Measurements from ENCODE around the gene TMEM203.
A peak's percentile ranks its signal among the peaks of the same experiment; 100 is the strongest.

The TMEM203 gene

DNA sequence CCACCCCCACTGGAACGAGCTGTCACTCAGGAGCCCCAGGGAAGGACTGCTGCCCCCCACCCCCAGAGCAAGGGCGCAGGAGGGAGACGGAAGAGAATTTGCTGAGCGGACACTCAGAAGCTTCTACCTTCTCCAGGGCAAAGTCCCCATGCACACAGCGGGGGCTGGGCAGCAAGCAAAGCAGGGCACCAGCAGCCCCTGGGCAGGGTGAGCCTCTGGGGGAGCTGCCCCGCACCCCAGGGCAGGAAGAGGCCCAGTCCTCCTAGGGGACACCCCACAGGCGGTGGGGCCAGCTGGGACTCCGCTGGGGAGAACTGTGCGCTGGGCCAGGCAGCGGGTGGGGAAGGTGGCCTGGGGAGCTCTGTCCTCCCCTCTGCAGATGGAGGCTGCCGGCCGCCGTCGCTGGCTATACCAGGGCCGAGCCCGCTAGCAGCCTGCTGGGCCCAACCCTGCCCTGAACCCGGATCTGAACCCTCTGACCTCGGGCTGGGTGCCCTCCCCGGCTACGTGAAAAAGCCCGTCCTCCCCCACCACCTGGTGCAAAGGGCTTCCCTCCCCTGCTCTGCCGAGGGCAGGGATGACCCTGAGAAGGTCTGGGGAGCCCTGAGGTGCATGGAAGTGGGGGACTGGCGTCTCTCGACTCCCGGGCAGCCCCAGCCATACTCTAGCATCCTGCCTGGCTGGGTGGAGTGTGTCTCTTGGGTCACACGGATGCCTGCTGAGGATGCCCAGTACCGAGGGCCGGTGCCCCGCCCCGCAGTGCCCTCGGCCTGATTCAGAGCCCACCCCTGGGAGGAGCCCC, 24.7 kb upstream of the TMEM203 start:
- DNase-seq (ENCODE audit: low spot score) = no peak

DNA sequence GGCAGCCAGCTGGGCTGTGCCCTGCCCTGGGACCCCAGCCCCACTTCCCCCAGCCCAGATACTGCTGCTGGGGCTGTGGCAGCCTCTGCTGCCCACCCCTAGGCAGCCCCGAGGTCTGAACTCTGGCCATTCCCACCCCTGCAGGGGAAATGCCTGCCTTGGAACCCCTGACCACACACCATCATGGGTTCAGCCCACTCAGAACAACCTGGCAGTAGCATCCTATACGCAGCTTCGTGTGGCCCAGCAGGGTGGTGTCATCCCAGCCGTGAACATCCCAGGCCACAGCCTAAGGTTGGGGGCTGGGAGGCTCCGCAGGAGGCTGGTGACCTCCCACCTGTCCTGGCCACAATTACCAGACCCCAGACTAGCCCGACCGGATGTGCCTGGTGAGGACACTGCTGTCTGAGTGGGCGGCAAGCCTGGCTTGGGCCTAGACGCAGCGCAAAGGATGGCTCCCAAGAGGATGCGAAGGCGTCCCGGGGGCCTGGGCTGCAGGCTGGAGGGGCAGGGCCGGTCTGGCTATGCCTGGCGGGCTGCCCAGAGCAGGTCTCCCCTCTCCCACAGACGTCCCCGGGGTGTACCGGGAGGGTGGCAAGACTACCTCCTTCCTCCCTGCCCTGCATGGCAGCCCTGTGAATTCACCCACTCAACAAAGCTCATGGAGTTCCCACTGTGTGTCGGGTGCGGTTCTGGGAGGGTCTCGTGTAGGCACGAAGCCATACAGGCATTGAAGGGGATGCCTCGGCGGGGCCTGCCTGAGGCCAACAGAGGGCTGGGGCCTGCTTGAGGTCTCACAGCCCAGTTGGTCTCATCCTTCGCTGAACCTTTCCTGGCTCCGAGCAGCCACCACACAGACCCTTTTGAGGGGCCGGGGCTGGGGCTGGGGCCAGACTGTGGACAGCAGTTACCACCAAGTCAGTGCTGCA, 23.8 kb upstream of the TMEM203 start:
- DNase-seq (ENCODE audit: low spot score) = no peak

DNA sequence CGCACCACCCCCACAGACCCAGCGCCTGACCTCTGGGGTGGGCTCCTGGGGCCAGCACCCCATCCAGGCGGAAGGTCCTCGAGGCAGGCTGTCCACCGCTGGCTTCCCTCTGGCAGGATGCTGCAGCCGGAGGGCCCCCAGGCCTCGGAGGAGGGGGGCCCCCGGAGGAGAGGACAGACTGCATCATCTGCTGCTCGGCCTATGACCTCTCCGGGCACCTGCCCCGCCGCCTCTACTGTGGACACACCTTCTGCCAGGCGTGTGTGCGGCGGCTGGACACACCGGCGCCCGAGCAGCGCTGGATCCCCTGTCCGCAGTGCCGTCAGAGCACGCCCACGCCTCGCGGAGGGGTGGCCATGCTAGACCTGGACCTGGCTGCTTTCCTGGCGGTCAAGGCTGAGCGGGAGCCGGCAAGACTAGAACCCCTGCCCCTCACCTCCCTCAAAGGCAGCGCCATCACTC, 23.1 kb upstream of the TMEM203 start:
- no peak for DNase-seq (ENCODE audit: low spot score)

DNA sequence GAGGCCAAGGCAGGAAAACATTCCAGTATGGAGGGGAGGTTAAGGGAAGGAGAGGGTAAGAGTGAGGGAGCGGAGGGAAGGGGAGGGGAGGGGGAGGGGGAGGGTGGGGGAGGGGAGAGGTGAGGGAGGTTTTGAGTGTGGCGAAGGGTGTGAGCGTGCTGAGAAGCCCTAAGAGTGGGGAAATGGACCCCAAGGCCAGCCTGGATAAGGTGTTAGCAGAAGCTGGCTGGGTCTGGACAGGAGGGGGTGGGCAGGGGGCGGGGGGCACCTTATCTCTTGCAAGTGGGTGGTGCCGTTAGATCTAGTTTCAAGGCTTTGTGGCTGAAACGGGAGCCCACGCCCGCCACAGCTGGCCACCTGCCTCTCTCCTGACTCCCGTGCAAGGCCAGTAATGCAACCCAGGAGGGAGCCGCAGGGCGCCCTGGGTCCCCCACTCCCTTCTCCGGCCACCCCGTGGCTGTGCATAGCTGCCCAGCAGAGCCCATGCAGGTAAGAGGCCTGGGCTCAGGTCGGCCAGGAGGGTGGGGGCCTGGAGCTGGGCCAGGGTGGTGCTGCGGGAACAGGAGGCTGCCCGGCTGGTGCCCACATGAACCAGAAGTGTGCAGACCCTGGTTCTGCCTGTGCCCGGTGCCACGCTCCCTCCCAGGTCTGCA, 22.5 kb upstream of the TMEM203 start:
- DNase-seq (ENCODE audit: low spot score) = no peak

DNA sequence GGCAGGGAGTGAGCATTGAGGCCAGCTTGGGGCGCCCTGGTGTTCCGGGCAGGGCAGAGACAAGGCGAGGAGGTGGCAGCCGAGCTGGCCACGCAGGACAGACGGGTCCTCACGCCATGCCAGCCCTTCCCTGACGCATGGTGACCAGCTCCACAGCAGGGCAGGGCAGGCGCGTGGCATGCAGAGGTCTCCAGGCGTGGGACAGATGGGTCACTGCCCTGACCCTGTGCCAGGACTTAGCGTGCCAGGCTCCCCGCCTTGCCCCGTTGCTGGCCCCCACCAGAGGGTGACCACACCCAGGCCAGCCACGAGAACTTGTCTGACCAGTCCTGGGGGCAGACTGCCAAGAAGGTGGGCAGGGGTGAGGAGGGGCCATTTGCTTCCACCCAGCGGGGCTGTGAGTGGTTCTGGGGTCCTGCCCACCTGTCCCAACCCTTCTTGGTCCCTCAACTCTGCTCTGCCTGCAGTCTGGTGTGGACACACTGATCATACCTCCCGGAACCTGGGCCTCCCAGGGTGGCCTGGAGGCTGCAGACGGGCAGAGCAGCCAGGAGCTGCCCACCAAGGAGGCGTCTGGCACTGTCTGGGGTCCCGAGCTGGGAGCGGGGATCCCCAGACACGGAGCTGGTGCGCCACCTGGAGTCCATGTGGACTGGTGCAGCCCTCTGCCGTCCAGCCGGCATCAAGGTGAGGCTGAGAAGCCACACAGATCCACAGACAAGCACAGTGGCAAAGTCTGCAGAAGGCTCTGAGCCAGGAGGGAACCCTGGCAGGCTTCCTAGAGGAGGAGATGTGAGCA, 21.8 kb upstream of the TMEM203 start, which contains the start of gene RNF224:
Gene RNF224, plus strand, starts transcription at position 449 of the 799 bp plus-strand sequence. CDS start 834 bp downstream, outside the sequence.
- peak; percentile 78 for DNase-seq (ENCODE audit: low spot score)

DNA sequence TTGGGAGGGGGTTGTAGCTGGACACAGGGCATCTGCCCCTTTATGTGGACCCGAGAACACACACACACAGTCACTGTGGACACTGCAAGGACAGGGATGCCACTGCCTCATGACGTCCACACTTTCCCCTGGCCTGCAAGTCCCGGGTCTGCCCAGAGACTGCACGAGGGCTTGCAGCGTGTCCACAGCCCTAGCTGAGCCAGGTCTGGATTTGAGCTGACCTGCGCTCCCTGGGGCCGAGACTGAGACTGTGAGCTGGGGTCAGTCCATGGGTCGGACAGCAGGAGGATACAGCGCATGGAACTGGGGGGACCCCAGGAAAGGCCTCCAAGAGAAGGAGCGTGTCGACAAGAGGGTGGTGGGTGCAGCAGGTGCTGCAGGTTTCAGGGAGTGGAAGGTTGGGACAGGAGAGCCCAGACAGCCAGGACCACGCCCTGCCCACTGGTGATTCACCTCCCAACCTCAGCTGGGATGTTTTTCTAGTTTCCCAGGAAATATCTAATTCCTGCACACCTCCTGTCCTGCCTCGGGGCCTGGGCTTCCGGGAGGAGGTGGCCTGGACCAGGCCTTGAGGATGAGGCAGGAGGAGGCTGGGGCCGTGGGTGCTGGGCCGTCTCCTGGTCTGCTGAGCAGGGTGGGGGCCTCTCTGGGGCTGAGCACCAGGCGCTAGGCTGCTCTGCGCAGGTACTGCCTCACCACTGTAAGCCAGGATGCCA, 21.0 kb upstream of the TMEM203 start:
- no peak for DNase-seq (ENCODE audit: low spot score)

DNA sequence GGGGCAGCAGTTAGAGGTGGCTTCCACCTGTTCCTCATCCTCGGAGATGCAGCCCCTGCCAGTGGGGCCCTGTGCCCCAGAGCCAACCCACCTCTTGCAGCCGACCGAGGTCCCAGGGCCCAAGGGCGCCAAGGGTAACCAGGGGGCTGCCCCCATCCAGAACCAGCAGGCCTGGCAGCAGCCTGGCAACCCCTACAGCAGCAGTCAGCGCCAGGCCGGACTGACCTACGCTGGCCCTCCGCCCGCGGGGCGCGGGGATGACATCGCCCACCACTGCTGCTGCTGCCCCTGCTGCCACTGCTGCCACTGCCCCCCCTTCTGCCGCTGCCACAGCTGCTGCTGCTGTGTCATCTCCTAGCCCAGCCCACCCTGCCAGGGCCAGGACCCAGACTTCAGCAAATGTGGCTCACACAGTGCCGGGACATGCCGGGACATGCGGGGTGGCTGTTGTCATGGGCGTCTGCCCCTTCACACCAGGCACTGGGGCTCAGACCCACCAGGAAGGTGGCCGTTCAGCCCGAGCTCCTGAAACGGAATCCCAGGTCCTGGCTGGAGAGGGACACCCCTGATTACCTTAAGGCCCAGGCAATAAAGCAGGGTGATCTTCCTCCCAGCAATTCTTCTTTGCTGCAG, 20.4 kb upstream of the TMEM203 start:
- DNase-seq (ENCODE audit: low spot score) = no peak

DNA sequence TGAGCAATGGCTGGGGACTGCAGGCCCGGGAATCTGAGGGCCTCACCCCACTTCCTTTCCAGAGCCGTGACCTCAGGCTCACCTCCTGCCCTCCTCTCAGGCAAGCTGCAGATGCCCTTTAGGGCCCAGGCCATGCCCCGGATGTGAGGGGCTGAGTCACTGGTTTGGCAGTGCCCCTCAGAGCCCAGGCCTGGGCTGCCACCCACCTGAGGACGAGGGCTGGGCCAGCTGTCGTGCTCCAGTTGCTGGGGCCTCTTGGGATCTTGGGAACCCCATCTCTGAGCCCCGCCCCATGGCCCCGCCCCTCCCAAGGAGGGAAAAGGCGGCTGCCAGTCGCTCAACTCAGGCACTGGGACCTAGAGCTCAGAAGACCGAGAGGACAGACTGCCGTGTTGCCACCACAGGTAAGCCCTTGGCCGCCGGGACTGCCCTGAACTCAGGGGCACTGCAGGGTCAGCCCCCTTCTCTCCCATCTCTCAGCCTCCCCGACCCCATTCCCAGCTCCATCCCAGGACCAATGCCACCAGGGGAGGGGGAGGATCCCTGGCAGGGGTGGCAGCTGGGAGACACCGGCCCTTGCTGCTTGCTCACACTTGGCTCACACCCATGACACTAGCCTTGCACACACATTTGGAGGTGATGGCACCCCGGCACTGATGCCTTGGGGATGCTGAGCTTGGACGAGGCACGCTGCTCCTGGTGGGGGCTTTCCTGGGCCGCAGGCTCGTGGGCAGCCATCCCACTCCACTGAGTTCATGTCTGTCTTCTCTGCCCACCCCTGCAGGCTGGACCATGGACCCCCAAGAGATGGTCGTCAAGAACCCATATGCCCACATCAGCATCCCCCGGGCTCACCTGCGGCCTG, 19.6 kb upstream of the TMEM203 start, which contains the start of gene CYSRT1:
Gene CYSRT1, plus strand, starts transcription at position 345 of the 865 bp plus-strand sequence. Its CDS starts 448 bp downstream, at position 793.
- no peak for DNase-seq (ENCODE audit: low spot score)

DNA sequence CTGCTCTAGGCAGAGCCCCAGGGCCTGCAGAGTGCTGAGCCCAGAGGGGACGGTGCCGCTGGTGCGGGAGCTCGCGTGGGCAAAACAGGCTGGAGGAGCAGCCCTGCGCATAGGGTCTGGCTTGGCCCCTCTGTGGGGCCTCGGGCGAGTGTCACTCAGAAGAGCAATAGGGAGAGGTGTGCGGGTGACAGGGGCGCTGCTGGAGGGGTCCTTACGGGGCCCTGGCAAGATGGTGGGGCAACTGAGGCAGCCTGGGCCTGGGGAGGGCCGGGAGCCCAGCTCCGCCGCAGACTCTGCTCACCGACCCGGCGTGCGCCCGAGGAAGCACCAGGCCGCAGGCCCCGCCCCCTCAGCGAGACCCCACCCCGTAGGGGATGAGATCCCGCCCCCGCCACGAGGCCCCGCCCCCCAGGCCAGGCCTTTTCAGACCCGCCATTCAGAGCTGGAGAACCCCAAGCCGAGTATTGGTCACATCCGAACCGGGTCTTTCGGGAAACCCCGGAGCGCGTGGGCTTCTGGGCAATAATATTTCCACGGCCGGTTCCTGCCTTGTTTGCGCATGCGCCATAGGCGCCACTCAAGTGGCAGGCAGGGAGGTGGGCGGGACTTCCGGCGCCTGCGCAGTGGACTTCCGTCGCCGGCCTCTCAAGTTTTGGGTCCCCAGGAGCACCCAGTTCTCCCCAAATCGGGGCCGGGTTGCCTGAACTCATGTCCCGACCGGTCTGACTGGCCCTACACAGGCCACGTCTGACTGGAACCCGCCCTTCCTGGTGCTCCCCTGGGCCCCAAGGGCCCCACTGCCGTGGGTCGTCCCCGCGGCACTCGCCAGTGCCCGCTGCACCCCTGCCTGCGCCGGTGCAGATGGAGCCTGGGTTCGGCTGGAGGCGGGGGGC, 17.9 kb upstream of the TMEM203 start:
- DNase-seq (ENCODE audit: low spot score) = peak; percentile 91

DNA sequence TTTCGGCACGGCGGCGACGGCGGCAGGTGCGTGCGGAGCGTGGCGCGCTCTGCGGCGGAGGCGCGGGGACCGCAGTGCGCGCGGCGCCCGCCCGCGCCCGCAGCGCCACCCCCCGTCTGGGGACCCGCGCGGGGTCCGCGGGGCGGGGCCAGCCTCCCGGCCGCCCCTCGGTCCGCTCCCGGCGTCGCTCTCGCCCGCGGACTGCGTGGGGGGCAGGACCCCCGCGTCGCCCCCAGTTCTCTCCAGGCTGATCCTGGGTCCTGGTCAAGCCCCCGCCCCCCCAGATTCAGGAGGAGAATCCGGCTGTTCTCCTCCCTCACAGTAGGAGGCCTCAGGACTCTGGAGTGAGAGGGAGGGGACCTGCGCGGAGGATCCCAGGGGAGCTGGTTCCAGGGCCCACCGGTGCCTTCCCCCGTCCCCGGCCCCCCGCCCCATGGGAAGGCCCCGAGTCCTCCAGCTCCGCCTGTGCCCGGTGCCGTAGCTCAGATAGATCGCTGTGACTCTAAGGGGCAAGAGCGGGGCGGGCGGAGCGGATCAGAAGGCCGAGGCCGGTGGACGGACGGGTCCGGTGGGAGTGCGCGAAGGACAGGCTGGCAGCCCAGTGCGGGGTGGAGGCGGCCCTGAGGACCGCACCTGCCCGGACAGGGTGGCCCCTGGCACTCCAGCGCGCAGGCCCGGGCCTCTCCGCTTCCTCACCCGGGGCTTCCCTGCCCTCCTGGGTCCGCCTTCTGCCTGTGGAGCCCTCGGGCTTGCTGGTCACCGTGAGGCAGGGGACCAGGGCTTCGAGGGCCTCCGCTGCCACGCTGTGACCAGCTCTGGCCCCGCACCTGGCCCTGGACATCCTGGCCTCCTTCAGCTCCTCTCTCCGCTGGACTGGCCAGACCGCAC, 17.0 kb upstream of the TMEM203 start, which contains the start of gene RNF208:
Gene RNF208, minus strand, starts transcription at position 51 of the 888 bp plus-strand sequence. CDS start 1,028 bp downstream, outside the sequence.
- no peak for DNase-seq (ENCODE audit: low spot score)

DNA sequence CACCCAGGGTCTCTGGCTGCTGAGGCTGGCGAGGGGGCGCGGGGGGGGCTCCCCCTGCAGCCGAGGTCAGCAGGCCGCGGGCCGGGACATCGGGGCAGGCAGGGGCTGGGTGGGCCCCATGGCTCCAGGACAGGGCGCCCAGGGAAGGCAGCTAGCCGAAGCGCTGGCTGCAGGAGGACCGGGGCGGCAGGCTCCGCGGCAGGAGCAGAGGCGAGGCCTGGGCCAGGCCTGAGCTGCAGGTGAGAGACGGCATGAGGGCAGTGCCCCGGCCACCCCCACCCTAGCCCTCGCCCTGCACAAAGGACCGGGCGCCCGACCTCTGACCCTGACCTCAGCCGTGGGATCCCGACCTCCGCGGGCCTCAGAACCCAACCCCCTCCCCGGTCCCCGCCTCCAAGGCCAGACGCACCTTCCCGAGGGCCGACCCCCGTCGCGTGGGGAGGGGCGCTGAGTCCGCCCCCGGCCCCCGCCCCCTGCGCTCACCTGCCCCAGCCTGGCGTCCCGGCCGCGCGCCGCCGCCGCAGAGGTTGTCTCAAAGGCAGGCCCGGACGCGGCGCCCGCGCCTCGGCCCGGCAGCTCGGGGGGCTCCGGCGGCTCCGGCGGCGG, 16.2 kb upstream of the TMEM203 start:
- DNase-seq (ENCODE audit: low spot score) = peak; percentile 61

DNA sequence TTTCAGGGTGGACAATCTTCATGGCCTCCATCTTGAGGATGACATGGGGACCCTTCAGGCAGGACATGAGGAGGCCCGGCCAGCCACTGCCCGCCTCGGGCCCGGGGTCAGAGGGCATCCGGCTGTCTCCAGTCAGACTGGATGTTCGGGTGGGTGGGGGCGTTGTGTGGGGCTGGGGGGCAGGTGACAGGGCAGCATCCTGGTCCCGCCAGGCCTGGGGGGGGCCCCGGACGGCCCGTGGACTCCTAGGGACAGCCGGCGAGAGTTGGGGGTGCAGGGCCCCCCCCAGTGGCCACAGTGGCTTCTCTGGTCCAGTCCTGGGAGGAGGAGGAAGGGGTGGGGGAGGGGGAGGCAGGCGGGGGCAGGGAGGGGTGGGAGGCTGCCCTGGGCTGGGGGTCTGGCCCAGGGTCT, 15.7 kb upstream of the TMEM203 start:
- DNase-seq (ENCODE audit: low spot score) = no peak

DNA sequence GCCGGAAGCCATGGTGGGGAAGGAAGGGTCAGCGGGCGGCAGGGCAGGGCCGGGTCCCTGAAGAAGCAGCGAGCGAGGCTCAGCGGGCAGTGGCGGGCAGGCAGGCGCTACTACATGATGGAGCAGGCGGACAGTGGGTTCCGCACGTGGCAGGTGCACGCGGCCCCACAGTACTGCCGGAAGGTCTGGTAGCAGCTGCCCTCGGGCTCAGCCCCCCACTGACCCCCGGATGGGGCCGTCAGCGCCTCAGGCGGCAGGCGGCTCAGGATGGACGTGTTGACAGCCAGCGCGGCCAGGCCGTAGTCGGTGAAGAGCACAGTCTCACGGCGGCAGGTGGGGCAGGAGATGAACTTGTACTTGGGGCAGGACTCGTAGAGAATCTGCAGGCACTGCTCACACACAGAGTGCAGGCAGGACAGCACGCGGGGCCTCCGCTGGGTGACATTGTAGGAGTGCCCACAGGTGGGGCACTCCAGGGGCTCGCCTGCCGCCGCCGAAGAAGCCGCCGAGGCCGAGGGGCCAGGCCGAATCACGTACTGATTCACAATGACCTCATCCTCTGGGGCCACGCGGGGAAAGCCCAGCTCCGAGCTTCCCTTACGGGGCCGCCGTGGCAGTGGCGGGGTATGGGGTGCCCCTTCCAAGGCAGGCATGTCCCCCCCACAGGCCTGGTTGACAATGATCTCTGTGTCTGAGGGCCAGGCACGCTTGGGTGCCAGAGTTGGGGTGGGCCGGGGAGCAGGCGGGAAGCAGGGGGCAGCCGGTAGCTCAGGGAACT, 15.1 kb upstream of the TMEM203 start:
- DNase-seq (ENCODE audit: low spot score) = peak; percentile 8

DNA sequence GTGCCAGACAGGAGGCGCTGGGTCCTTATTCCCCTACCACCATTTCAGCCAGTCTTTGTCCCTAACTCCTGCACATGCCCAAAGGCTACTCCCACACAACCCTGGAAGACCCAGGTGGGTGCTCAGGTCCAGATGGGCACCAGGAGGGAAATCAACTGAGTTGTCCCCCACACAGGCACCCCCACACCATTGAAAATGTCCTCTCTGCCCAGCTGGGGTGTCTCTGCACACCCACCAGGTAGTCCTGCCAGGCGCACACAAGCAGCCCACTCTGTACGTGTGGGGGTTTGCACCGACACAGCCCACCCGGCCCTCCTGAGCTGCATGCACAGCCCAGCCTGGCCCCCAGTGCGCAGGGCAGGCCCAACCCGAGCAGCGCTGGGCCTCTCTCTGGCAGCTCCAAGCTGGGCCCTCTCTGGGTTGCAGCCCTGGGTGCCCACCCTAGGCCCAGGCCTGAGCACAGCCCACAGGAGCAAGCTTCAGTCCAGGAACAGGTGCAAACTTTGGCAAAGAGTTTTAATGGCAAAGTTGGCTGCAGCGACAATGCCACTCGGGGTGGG, 14.4 kb upstream of the TMEM203 start:
- DNase-seq (ENCODE audit: low spot score) = no peak

DNA sequence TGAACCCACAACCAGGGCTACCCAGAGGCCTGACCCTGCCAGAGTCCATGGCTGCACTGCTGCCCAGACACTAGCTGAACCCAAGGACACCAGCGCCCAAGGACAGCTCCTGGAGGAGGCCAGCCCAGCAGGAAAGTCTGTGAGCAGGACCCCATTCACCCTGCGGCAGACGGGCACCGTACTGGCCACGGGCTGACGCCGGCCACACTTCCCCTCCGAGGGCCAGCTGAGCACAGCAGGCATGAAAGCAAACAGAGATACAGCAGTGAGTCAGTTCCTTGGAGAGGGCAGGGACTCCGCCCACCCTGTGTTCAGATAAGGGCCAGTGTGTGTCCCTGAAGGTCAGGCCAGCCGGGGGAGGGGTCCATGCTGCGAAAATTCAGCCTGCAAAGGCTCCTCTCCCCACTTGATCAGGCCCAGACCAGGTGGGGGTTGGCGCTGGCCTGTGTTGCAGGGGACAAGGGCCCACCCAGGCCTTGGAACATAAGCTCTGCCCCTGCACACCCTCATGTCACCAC, 13.4 kb upstream of the TMEM203 start:
- DNase-seq (ENCODE audit: low spot score) = peak; percentile 23

Data from iPS-NIHi11 (cell line).